ENCODE results near the gene NT5C.
A peak's percentile ranks its signal among the peaks of the same experiment; 100 is the strongest.
"Not testable (repeated sequence)": the region's sequence is repeated elsewhere in the genome, so short reads cannot be mapped to it uniquely, and the experiment has no call there.

Gene NT5C

DNA sequence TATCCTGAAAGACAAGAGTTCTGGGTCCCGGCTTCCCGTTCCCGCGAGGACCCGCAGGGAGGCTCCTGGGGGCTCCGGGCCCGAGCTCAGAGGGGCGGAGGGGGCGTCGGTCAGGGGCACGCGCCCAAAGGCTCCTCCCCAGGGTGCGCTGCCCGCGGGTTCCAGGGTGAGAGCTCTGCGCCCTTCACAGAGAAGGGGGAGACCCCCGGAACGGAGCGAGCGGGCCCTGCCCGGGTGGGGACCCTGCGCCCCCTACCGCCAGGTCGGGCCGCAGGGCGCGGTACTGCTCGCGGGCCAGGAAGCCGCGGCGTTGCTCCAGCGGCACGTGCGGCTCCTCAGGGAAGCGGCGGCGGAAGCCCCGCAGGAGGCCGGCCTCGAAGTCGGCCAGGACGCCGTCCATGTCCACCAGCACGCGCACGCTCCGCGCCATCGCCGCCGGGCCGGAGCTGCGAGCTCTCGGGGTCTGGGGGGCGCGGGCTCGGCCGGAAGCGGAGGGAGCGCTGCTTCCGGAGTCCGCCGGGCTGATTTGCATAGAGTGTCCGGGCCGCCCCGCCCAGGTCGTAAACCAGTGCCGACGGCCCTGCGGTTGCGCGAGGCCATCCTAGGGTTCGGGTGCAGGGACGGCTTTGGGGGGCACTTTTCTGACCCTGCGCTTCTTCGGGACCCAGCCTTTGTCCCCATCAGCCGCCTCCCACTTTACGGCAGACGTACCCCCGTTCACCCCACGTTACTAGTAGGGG is at the start of gene NT5C:
NT5C (minus strand) TSS at position 465 of the 740 bp plus-strand sequence; CDS start at position 430, 35 bp downstream.
- peak; percentile 52 to 69 for DNase-seq

DNA sequence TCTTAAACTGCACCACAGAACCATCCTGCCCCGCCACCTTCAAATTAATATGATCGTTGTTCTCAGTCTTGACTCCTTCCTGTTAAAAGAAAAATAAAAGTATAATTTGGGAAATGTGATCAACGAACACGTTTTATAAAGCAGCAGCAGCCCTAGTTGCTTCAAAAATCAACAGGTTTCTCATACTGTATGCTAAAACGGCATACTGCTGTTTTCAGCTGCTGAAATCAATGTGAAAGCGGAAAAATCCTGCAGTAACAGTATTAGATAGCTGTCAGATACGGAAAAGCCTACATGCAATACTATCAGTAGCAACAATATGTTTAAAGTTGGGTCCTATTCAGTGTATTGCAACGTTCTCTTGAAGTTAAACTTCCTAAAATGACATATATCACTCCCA is 49.6 kb upstream of the NT5C start:
- no peak for DNase-seq

- no peak for DNase-seq
These were observed 46.9 kb upstream of the NT5C start for GRCh38 chr17:75178453-75178852.

- DNase-seq: no peak
These were observed 45.1 kb upstream of the NT5C start for GRCh38 chr17:75176625-75177024.

GRCh38 chr17:75174996-75175395 is 43.5 kb upstream of the NT5C start:
- DNase-seq: no peak

GRCh38 chr17:75173526-75173925 is 42.0 kb upstream of the NT5C start:
- DNase-seq: no peak

DNA sequence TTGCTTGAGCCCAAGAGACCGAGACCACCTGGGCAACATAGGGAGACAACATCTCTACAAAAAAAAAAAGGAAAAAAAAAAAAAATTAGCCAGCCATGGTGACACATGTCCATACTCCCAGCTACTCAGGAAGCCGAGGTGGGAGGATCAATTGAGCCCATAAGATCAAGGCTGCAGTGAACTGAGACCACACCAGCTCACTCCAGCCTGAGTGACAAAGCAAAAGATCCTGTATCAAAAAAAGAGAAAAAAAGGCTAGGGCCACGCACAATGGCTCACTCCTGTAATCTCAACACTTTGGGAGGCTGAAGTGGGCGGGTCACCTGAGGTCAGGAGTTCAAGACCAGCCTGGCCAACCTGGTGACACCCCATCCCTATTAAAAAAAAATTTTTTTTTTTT is 37.5 kb upstream of the NT5C start:
- no peak for DNase-seq

DNA sequence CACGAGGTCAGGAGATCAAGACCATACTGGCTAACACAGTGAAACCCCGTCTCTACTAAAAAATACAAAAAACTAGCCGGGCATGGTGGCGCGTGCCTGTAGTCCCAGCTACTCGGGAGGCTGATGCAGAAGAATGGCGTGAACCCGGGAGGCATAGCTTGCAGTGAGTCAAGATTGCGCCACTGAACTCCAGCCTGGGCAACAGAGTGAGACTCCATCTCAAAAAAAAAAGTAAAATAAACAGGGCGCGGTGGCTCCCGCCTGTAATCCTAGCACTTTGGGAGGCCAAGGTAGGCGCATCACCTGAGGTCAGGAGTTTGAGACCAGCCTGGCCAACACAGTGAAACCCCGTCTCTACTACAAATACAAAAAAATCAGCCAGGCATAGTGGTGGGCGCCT is 33.1 kb upstream of the NT5C start:
- not testable (repeated sequence) for DNase-seq

DNA sequence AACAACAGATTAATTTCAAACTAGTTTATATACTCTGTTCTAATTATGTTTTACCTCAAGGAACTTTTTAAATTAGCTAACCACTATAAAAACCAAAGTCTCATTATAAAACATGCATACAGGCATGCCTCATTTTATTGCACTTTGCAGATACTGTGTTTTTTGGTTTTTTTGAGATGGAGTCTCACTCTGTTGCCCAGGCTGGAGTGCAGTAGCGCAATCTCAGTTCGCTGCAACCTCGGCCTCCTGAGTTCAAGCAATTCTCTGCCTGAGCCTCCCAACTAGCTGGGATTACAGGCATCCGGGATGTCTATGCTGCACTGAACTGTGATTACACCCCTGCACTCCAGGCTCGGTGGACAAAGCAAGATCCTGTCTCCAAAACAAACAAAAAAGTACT is 31.5 kb upstream of the NT5C start:
- DNase-seq: no peak

- no peak for DNase-seq
These were observed 28.7 kb upstream of the NT5C start for GRCh38 chr17:75160211-75160610.

GRCh38 chr17:75159196-75160031 is 27.9 kb upstream of the NT5C start:
- DNase-seq: no peak

- DNase-seq: not testable (repeated sequence)
These were observed 26.9 kb upstream of the NT5C start for GRCh38 chr17:75158480-75158879.

GRCh38 chr17:75155191-75155601 is 23.7 kb upstream of the NT5C start:
- no peak for DNase-seq

DNA sequence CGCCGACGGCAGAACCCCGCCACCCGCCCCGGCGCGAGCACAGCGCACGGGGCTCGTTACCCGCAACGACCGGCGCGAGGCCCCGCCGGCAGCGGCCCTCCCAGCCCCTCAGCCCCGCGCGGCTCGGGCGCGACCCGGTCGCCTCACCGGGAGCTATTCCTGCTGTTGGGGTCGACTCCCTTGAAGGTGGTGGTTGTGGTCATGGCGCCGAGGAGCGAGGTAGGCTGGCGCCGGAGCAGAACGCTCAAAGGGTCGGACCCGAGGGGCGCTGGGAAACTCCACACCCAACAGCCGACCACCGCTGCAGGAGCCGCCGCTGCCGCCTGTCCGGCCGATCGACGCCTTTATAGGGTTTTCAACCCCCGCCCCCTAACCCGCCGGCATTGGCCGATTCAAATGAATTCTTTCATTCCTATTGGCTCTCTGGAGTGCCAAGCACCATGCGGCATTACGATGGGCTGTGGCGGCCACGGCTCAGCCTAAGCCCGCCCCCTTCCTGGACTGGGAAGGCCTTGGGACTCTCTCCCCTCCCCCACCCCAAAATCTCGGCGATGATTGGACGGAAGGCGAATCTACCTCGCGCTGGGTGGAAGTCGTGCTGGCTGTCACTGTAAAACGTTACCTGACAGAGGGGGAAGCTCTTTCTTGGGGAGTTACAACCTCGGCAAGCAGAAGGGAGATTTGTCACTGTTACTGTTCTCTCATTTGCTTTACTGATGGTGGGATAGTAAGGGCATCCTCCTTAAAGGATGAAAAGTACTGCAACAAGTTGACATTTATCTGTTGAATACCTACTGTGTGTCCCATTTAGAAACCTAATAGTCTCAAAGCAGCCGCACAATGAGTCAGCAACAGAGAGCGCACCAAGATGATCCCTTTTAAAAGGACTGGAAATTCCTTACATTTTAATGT is 22.9 kb upstream of the NT5C start, which contains the start of gene JPT1:
JPT1 (minus strand) TSS at position 318 of the 912 bp plus-strand sequence; CDS start at position 203, 115 bp downstream.
- DNase-seq: peak; percentile 95 to 98

GRCh38 chr17:75153780-75154194 is 22.2 kb upstream of the NT5C start:
- DNase-seq: peak in 1 of 2 experiments; percentile 4

- peak; percentile 5 to 16 for DNase-seq
These were observed 21.6 kb upstream of the NT5C start for GRCh38 chr17:75152922-75153779.

DNA sequence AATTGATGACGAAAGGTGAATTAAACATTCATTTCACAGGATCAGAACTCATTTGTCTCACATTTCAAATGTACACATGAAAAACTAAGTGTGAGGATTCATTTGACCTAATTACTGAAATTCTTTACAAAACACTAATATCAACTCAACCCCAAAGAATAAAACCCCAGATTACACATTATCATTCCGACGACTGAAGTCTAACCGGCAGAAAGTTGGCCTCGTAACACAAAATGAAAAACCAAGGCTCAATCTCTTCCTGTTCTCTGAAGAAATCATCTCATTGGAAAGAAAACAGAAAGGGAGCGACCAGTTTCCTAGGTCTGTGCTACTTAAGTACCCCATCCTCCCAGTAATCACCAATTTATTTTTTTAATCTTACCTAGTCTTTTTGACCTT is 21.0 kb upstream of the NT5C start:
- no peak for DNase-seq

- DNase-seq: no peak
These were observed 20.4 kb upstream of the NT5C start for GRCh38 chr17:75151930-75152329.

- no peak for DNase-seq
These were observed 16.5 kb upstream of the NT5C start for GRCh38 chr17:75147878-75148546.

DNA sequence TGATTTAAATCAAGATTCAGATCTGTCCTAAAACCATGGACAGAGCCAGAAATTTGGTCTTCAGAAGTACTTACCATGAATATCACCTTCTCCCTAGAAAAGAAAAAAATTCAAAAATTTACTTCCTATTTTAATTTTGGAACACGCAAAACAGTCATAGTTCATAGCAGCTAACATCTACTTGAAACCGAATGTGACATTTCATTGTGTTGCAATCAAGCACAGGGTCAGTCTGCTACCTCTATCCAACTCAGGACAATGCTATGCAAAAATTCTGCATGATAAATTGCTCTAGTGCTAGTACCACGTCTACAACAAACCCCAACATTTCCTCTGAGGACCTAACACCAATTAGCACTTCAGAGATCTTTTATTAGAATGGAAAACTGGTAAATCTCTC is 15.1 kb upstream of the NT5C start:
- no peak for DNase-seq

- no peak for DNase-seq
These were observed 13.4 kb upstream of the NT5C start for GRCh38 chr17:75144816-75145512.
